ENCODE data around the gene ALPP.

Gene ALPP

DNA sequence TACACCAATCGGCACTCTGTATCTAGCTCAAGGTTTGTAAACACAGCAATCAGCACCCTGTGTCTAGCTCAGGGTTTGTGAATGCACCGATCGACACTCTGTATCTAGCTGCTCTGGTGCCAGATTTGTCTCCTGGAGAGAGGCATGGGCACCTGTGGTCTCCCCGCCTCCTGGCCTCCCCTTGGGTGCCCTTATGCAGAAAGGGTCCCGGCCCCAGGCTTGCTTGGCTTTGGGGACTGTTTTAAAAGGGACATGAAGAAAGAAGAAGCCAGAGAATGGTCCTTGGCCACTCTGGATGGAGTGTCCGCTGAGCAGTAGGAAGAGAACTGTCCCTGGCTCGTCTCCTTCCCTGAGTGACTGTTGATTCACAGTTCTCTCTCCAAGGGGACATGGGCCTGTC is 11.5 kb upstream of the ALPP start:
- H2AFZ ChIP-seq (ENCODE audit: low read depth, low read length), result no peak overlapping the region
- no peaks in the 10 kb centered on the region for H3K36me3 ChIP-seq (ENCODE audit: insufficient read depth, low read length)
- H3K27me3 ChIP-seq (ENCODE audit: insufficient read depth, low read length, poor library complexity), result no peaks in the 10 kb centered on the region
- no peak for DNase-seq
- peaks cover 25% of the 10 kb centered on the region for H3K4me1 ChIP-seq (ENCODE audit: insufficient read depth, low read length)
- H4K20me1 ChIP-seq (ENCODE audit: insufficient read depth, low read length), result no peaks in the 10 kb centered on the region
- no peak for TF ChIP-seq EZH2 (IDR thresholded peaks at IDR 0.05; ENCODE audit: borderline replicate concordance, low read depth, low read length, severe bottlenecking)
- TF ChIP-seq, protein P1, sequence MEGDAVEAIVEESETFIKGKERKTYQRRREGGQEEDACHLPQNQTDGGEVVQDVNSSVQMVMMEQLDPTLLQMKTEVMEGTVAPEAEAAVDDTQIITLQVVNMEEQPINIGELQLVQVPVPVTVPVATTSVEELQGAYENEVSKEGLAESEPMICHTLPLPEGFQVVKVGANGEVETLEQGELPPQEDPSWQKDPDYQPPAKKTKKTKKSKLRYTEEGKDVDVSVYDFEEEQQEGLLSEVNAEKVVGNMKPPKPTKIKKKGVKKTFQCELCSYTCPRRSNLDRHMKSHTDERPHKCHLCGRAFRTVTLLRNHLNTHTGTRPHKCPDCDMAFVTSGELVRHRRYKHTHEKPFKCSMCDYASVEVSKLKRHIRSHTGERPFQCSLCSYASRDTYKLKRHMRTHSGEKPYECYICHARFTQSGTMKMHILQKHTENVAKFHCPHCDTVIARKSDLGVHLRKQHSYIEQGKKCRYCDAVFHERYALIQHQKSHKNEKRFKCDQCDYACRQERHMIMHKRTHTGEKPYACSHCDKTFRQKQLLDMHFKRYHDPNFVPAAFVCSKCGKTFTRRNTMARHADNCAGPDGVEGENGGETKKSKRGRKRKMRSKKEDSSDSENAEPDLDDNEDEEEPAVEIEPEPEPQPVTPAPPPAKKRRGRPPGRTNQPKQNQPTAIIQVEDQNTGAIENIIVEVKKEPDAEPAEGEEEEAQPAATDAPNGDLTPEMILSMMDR (IDR thresholded peaks at IDR 0.05; ENCODE audit: borderline replicate concordance, extremely low read depth, low read length, poor library complexity, severe bottlenecking), result no peak
- H3K9ac ChIP-seq (ENCODE audit: low read depth, low read length), result no peak overlapping the region
- no peak overlapping the region for H3K4me3 ChIP-seq (ENCODE audit: low read depth in 1 of 2, low read length in 2 of 2)
- no peaks in the 10 kb centered on the region for H3K79me2 ChIP-seq (ENCODE audit: insufficient read depth, low read length)
- no peaks in the 10 kb centered on the region for H3K9me3 ChIP-seq (ENCODE audit: insufficient read depth, low read length, severe bottlenecking)
- no peak overlapping the region for H3K27ac ChIP-seq (ENCODE audit: low read length)
- no peak for ATAC-seq (ENCODE audit: insufficient read depth, low read depth)
- H3K4me2 ChIP-seq (ENCODE audit: insufficient read depth, low read length), result no peak overlapping the region

DNA sequence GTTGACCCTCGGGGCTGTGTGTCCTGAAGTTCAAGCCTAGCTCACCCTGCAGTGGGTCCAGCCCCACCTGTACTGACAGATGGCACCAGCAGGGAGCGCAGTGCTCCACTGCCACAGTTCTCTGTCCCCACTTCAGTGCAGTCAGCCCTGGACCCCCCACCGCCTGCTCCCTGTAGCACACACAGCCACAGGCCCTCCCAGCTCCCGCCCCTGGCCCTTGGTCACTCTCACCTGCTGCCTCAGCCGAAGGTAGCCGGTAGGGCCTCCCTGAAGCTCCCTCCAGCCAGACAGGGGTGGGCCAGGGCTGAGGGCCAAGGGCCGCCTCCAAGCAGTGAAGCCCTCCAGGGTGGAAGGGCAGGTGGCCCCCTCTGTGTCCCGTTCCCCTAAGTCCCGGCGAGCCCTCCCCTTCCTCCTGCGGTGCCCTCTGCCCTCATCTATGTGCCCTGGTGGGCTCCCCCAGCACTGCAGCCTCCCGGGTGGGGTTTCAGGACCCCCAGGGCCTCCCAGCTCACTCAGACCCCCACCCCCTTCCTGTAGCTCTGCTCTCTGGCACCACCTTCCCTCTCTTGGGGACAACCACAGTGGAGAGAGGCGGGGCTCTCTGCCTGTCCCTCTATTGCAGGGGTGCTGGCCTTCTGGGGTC is 10.8 kb upstream of the ALPP start:
- H3K9me3 ChIP-seq (ENCODE audit: insufficient read depth, low read length, severe bottlenecking), result no peaks in the 10 kb centered on the region
- H3K4me3 ChIP-seq (ENCODE audit: low read depth in 1 of 2, low read length in 2 of 2), result no peak overlapping the region
- no peaks in the 10 kb centered on the region for H3K36me3 ChIP-seq (ENCODE audit: insufficient read depth, low read length)
- H3K27ac ChIP-seq (ENCODE audit: low read length), result no peak overlapping the region
- H2AFZ ChIP-seq (ENCODE audit: low read depth, low read length), result no peak overlapping the region
- H3K27me3 ChIP-seq (ENCODE audit: insufficient read depth, low read length, poor library complexity), result no peaks in the 10 kb centered on the region
- TF ChIP-seq, protein P1 (IDR thresholded peaks at IDR 0.05; ENCODE audit: borderline replicate concordance, extremely low read depth, low read length, poor library complexity, severe bottlenecking), result peak; percentile 45
- no peak for TF ChIP-seq EZH2 (IDR thresholded peaks at IDR 0.05; ENCODE audit: borderline replicate concordance, low read depth, low read length, severe bottlenecking)
- no peaks in the 10 kb centered on the region for H3K79me2 ChIP-seq (ENCODE audit: insufficient read depth, low read length)
- peaks cover 18% of the 10 kb centered on the region for H3K4me1 ChIP-seq (ENCODE audit: insufficient read depth, low read length)
- no peaks in the 10 kb centered on the region for H4K20me1 ChIP-seq (ENCODE audit: insufficient read depth, low read length)
- no peak overlapping the region for H3K9ac ChIP-seq (ENCODE audit: low read depth, low read length)
- DNase-seq, result no peak
- H3K4me2 ChIP-seq (ENCODE audit: insufficient read depth, low read length), result no peak overlapping the region
- ATAC-seq (ENCODE audit: insufficient read depth, low read depth), result no peak

DNA sequence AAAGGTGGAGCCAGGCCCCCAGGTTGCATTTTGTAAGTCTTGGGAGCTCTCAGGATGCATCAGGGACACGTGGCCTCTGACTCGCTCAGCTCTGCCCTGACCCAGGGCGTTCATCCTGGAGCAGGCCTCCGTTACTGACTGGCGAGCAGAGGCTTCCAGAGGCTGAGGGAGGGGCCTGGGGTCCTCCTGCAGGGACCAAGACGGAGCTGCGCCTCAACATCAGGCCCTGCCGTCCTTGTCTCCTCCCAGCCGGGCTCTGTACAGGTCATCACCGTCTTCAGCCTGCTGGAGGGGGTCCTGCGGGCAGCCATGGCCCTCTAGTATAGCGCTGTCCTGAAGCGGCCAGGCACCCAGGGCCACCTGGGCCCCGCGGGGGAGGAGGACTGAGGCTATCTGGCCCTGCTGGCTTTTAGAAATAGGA is 10.2 kb upstream of the ALPP start:
- H3K4me1 ChIP-seq (ENCODE audit: insufficient read depth, low read length), result peaks cover 12% of the 10 kb centered on the region
- no peak overlapping the region for H3K27ac ChIP-seq (ENCODE audit: low read length)
- no peak for ATAC-seq (ENCODE audit: insufficient read depth, low read depth)
- no peak overlapping the region for H3K9ac ChIP-seq (ENCODE audit: low read depth, low read length)
- DNase-seq, result no peak
- H2AFZ ChIP-seq (ENCODE audit: low read depth, low read length), result no peak overlapping the region
- no peaks in the 10 kb centered on the region for H3K79me2 ChIP-seq (ENCODE audit: insufficient read depth, low read length)
- H3K4me3 ChIP-seq (ENCODE audit: low read depth in 1 of 2, low read length in 2 of 2), result no peak overlapping the region
- no peaks in the 10 kb centered on the region for H3K36me3 ChIP-seq (ENCODE audit: insufficient read depth, low read length)
- no peaks in the 10 kb centered on the region for H4K20me1 ChIP-seq (ENCODE audit: insufficient read depth, low read length)
- TF ChIP-seq, protein P1 (IDR thresholded peaks at IDR 0.05; ENCODE audit: borderline replicate concordance, extremely low read depth, low read length, poor library complexity, severe bottlenecking), result no peak
- no peak for TF ChIP-seq EZH2 (IDR thresholded peaks at IDR 0.05; ENCODE audit: borderline replicate concordance, low read depth, low read length, severe bottlenecking)
- H3K9me3 ChIP-seq (ENCODE audit: insufficient read depth, low read length, severe bottlenecking), result no peaks in the 10 kb centered on the region
- no peaks in the 10 kb centered on the region for H3K27me3 ChIP-seq (ENCODE audit: insufficient read depth, low read length, poor library complexity)
- H3K4me2 ChIP-seq (ENCODE audit: insufficient read depth, low read length), result no peak overlapping the region
